NCI-H1694 (cell line): ENCODE results near the gene GOLGA6L2.
"Not testable (repeated sequence)": the region's sequence is repeated elsewhere in the genome, so short reads cannot be mapped to it uniquely, and the experiment has no call there.

Source experiments
- DNase-seq: peaks from one replicate; lab custom pipeline; 2025; lab: John Stamatoyannopoulos, UW

Gene GOLGA6L2

DNA sequence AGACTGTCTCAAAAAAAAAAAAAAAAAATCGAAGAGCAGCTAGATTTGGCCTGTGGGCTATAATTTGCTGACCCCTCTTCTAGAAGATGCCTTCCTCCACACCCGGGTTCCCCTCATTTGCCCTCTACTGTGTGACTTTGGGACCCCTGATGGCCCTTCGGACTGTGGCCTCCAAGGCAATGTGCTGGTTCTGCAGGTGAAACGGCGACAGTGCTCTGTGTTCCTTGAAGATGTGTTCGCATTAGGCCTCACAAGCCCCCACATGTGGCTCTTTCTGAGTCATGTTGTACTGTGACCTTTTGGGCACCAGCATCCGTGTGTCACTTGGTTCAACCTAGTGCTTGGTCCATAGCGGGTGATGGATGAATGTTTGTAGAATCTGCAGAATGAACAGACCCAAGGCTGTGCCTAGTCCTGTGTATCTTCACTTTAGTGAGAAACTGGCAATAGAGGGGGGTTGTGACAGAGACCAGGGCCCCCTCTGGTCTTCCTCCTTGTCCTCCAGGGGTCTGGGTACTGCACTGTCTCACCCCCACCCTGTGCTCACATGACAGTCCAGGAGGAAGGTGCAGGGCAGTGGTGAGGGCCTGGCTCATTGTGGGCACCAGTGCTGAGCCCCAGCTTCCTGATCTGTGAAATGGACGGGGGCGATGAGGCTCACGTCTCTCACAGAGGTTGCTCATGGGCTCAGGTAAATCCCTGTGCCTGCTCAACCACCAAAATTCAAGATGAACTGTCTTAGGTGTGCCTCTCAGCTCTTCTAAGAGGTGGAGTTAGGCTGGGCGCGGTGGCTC, 22.7 kb downstream of the GOLGA6L2 start:
- DNase-seq = no peak

DNA sequence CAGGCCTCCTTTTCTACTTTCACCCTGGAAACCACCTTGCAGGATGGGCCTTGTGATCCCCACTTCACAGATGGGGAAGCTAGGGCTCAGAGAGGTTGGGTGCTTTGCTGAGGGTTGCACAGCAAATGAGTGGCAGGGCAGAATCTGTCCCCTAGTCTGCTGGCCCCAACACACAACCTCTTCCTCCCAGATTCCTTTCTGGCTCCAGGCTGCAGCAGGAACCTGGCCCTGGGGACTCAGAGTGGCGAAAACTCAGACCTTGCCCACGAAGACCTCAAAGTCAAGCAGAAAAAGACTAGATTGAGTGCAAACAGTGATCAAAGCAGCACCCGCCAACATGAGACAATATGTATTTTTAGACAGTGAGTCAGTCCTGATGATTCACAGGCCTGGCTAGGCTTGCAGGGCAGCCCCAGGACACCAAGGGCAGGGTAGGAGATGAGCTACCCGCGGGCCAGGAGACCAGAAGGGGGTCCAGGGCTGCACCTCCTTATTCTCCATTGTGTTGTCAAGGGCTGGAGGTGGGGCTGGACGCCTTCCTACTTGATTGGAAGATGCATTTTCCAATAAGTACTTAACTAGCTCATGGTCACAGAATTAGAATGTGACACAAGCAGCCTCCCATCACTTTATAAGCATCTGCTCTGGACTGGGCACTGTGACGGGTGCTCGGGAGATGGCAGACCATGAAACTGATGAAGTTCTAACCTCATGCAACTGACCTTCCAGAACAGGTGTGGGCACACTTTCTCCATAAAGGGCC, 23.9 kb downstream of the GOLGA6L2 start:
- no peak for DNase-seq

DNA sequence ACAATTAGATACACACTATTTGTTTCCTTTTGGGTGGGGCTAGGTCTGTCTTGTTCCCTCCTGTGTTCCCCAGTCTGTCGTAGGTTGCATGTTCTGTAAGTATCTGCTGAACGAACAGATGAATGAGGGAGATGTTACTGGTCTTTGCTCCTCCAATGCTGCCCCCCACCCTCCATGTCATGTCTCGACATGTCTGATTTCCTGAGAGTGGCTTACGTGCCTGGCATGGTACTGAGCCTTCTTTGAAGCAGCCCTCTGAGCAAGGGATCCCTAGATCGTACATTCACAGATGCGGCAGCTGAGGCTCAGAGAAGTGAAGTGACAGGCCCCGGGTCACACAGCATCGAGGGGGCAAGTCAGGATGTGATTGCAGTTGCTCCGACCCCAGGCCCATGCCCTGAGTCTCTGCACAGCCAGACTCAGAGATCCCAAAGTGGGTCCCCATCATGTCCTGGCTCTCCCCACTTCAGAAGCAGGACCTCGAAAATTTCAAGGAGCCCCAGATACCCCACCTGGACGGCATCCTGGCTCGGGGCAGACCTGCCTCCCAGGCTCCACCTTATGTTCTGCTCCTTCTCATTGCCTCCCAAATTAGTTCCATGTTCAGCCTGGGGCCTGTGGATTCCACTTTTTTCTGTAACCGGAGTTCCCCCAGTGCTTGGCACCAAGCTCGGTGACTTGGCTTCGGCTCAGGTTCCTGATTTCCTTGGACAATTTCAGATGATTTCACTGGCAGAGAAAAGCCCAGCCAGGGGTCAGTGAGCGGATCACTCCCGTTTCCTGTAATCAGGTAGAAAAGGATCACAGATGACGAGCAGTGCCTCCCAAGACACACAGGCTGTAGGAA, 24.7 kb downstream of the GOLGA6L2 start:
- DNase-seq = no peak

DNA sequence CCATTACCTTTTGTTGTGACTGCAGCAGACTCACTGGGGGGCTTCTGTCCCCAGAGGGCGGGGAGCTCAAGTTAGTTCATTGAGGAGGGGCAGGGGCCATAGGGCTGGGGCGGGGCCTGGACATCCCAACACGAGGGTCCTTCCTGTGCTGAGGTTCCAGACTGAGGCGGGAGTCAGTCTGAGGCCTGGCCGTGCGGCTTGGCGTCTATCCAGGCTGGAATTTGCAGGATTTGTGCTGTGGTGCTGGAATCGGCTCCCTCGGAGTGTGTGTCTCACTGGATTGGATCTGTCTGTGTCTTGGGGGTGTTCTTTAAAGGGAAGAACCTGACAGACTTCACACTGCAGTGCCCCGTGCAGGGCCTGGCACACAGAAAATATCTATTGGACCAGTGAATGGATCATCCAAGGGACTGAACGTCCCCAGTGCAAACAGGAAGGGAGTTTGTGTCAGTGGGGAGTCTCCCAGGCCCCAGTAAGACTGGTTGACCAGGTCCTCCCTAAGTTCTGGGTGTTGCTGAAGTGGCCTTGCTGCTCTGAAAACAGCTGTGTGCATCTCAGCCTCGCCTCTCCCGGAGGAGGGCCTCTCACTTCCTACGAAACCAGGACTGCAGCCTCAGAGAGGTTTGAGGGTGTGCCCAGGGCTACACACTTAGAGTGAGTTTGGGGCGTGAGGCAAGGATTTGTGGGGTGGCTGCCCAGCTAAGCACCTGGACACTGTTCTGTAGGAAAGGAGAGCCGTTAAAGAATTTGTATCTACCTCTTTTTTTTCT, 26.1 kb downstream of the GOLGA6L2 start:
- DNase-seq = no peak

- DNase-seq = no peak
These were observed 30.4 kb downstream of the GOLGA6L2 start for GRCh38 chr15:23416349-23417276.

DNA sequence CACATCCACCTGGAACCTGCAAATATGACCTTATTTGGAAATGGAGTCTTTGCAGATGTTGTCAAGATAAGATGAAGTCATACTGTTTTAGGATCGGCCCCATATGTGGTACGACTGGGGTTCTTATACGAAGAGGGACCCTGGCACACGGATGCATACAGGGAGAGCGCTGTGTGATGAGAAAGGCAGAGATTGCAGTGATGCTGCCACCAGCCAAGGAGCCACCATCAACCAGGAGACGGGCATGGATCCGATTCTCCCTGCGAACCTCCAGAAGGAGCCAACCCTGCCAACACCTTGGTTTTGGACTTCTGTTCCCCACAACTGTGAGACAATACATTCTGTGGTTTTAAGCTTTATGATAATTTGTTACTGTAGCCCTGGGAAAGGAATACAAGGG, 31.2 kb downstream of the GOLGA6L2 start:
- not testable (repeated sequence) for DNase-seq

DNA sequence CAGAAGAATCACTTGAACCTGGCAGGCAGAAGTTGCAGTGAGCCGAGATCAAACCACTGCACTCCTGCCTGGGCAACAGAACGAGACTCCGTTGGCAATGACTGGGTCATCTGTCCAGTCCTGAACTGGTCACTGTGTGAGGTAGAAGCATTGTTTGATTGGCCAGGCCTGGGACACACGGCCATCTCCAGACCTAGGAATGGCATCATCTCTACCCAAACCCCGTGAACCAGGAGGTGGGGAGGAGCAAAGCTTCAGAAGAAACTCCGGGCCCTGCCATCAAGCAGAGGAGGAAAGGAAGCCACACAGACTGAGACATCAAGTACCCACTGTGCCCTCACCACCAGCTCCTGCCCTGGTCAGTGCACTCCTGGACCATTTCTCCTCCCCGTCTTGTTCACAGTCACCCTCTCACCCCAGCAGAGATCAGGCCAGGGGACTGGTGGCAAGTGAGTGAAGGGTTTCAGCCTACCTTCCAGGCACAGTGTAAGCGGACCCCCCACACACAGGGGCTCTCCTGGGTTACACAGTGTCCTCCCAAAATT, 31.6 kb downstream of the GOLGA6L2 start:
- DNase-seq = no peak

DNA sequence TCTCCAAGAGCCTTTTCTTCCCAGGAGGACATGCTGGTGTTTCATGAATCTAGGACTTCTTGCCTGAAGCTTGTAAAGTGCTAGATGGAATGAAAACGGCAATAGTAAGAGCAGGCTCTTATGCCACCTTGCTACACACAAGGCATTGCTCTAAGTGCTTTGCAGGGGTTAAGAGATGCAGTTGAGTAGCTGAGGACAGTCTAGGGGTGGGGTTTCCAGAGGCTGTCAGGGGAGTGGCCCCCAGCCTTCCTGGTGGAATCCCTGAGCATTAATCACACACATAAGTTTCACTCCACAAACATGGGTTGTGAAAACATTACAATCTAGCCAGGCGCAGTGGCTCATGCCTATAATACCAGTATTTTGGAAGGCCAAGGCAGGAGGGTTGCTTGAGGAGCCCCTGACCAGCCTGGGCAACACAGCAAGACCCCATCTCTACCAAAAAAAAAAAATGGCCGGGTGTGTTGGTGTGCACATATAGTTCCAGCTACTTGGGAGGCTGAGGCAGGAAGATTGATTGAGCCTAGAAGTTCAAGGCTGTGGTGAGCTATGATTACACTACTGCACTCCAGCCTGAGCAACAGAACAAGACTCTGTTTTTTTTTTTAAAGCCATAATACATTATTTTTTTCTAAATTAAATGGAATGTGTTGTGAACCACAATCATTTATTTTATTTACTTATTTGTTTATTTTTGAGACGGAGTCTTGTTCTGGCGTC, 34.0 kb downstream of the GOLGA6L2 start:
- not testable (repeated sequence) for DNase-seq

- DNase-seq = no peak
These were observed 35.2 kb downstream of the GOLGA6L2 start for GRCh38 chr15:23411841-23412240.

GRCh38 chr15:23403550-23403949, 43.5 kb downstream of the GOLGA6L2 start:
- DNase-seq = no peak

GRCh38 chr15:23402544-23402943, 44.5 kb downstream of the GOLGA6L2 start:
- no peak for DNase-seq

GRCh38 chr15:23402140-23402539, 44.9 kb downstream of the GOLGA6L2 start:
- no peak for DNase-seq

GRCh38 chr15:23401627-23402026, 45.4 kb downstream of the GOLGA6L2 start:
- no peak for DNase-seq

DNA sequence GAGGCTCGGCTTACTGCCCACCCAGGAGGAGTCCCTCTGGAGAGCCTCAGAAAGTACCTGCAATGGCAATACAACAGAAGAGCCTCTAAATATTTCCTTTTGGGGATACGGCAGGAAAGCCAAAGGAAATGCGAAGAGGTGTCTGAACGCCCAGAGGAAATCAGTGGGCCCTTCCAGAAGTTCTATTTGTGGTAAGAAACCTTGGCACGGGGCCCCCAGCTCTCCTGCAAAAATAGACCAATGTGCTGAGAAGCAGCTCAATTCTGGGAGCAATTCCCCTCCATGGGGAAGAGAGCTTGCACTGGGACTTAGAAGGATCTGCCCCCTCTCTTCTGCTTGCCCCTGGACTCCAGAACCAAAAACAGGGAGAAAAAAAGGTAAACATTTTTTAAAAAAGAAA, 47.8 kb downstream of the GOLGA6L2 start:
- not testable (repeated sequence) for DNase-seq

- not testable (repeated sequence) for DNase-seq
These were observed 48.7 kb downstream of the GOLGA6L2 start for GRCh38 chr15:23398357-23398756.

GRCh38 chr15:23397779-23398178, 49.3 kb downstream of the GOLGA6L2 start:
- no peak for DNase-seq

DNA sequence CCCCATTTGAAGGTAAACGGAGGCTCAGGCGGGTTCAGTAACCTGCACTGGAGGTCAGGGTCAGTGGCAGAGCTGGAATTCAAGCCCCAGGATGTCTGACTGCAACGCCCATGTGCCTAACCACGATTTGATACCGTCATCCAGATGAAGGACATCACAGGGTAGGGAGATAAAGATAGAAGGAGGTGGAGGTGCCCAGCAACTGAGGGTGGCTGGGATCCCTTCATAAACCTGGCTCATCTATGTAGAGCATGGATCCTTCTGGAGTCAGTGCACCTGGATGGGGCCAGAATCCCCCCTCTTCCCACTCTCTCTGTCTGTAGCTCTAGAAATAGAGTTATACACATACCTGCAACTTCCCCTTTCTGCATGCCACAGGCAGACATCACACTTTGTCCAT, 51.2 kb downstream of the GOLGA6L2 start:
- no peak for DNase-seq

GRCh38 chr15:23395030-23395692, 51.9 kb downstream of the GOLGA6L2 start:
- DNase-seq = no peak
